ENCODE measurements around the gene RPS6KA2. TPM values are rescaled to one million over a fixed set of nuclear protein-coding genes. Genes with fewer than 3 reads are reported as not detected.
A peak's percentile ranks its signal among the peaks of the same experiment; 100 is the strongest.

Gene RPS6KA2
- total RNA-seq, 2 experiments from 2014 or later, result 18.9 to 19.1 TPM

DNA sequence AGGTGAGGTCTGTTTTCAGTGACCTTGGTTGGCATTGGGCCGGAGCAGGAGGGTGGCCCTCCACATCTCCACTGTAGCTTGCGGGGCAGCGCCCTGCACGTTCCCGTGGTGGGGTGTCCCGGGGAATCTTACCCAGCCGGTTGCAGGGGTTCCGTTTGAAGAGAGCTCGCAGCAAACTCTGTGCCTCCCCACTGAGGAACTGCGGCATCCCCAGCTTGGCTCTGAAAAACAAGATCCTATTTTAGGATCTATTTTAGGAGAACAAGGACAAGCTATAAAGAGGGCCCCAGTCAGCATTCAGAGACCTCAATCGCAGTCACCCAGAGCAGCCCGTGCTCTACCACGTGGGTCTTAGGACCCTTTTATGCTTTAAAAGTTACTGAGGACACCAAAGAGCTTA is 138.3 kb downstream of the RPS6KA2 start:
- Mint-ChIP-seq H3K27me3 (ENCODE audit: low read depth) (no peaks in the 10 kb centered on the region), H3K36me3 (ENCODE audit: low read depth) (peaks cover 14% of the 10 kb centered on the region), H3K4me1 (ENCODE audit: low read depth) (peaks cover 20% of the 10 kb centered on the region), H3K9me3 (no peaks in the 10 kb centered on the region), H3K27ac (peak overlapping the region; percentile 97), H3K4me3 (peak overlapping the region; percentile 76)
- intact Hi-C loops (cut with micrococcal nuclease), result loop anchor here (1.0 to 5.0 kb wide), 6 partner anchors 11 to 464 kb away; partner anchors contain the start of genes RAMACL and RPS6KA2
- no peak for DNase-seq
- CTCF ChIA-PET, result interaction anchor here (1.0 kb wide), 1 partner anchor 31 kb away, joined by 3 read pairs; no protein-coding TSS in a partner anchor

DNA sequence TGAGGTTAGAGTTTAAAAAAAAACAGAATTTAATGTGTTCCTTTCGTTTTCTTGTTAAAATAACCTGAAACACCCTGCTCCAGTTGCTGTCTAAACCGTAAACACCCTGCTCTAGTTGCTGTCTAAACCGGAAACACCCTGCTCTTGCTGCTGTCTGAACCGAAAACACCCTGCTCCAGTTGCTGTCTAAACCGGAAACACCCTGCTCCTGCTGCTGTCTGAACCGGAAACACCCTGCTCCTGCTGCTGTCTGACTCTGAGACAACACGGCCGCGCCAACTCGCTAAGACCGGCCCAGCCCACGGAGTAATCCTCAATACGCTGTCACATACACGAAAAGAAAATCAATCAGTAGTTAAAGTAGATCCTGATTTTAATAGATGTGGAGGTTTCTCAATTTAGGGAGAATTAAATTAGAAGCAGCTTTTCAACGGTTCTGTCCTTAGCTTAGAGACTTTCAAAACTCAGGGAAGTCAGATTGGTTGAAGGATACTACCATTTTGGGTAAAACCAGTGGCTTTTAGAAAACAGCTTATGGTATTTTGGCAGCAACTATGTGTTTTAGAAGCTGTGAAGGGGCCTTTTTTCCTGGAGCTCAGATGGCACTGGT is 138.9 kb downstream of the RPS6KA2 start:
- CTCF ChIA-PET, result interaction anchor here (1.0 kb wide), 1 partner anchor 31 kb away, joined by 3 read pairs; no protein-coding TSS in a partner anchor
- intact Hi-C loops (cut with micrococcal nuclease), result loop anchor here (1.0 to 5.0 kb wide), 6 partner anchors 11 to 464 kb away; partner anchors contain the start of genes RAMACL and RPS6KA2

DNA sequence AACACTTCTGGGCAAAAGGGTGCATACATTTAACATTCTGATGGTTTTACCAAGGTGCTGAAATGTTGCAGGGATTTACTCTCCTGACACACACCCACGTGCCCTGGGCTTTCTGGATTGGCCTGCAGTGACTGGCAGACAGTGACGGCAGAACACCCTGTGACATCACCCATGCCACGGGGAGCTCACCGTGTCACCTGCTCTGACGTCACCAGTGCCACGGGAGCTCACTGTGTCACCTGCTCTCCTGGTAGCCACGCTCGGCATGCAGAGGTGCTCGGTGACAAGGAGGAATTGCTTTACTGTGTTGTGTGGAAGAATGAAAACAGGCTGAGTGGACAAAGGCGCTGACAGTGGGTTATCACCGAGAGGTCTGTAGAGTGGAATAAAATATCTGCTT is 139.9 kb downstream of the RPS6KA2 start:
- Mint-ChIP-seq H3K36me3 (ENCODE audit: low read depth) (peaks cover 14% of the 10 kb centered on the region), H3K4me1 (ENCODE audit: low read depth) (peaks cover 20% of the 10 kb centered on the region), H3K4me3 (no peak overlapping the region), H3K27ac (peak overlapping the region; percentile 97), H3K9me3 (no peaks in the 10 kb centered on the region), H3K27me3 (ENCODE audit: low read depth) (no peaks in the 10 kb centered on the region)
- intact Hi-C loops (cut with micrococcal nuclease), result loop anchor here (5.0 kb wide), 2 partner anchors 100 to 465 kb away; partner anchors contain the start of gene RAMACL
- CTCF ChIA-PET, result no interaction called here
- no peak for DNase-seq

More for the DNA sequence above, 138.9 kb downstream of the RPS6KA2 start:
- Mint-ChIP-seq H3K27ac (peak overlapping the region; percentile 97), H3K36me3 (ENCODE audit: low read depth) (peaks cover 14% of the 10 kb centered on the region), H3K9me3 (no peaks in the 10 kb centered on the region), H3K27me3 (ENCODE audit: low read depth) (no peaks in the 10 kb centered on the region), H3K4me3 (peak overlapping the region; percentile 76), H3K4me1 (ENCODE audit: low read depth) (peaks cover 20% of the 10 kb centered on the region)
- DNase-seq, result peak; percentile 84

DNA sequence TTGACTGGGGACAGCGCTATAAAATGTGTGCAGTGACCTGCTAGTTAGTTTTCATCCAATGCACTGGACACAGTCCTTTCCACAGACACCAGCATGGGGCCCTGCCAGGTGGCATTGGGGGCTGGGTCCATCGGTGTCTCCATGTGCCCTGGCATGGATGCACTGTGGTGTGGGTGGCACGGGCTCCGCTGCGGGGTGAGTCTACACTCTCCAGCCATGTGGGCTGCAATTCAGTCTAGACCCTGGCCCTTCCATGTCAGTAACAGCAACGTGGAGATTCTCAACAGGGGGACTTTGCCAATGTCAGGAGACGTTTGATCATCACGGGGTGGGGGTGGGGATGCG is 140.5 kb downstream of the RPS6KA2 start:
- H3K27me3 Mint-ChIP-seq (ENCODE audit: low read depth), result no peaks in the 10 kb centered on the region
- intact Hi-C loops (cut with micrococcal nuclease), result loop anchor here (5.0 kb wide), 2 partner anchors 101 to 466 kb away; partner anchors contain the start of gene RAMACL
- peaks cover 14% of the 10 kb centered on the region for H3K36me3 Mint-ChIP-seq (ENCODE audit: low read depth)
- no peaks in the 10 kb centered on the region for H3K9me3 Mint-ChIP-seq
- peaks cover 20% of the 10 kb centered on the region for H3K4me1 Mint-ChIP-seq (ENCODE audit: low read depth)
- H3K27ac Mint-ChIP-seq, result no peak overlapping the region
- no peak for DNase-seq
- CTCF ChIA-PET, result no interaction called here
- H3K4me3 Mint-ChIP-seq, result no peak overlapping the region

DNA sequence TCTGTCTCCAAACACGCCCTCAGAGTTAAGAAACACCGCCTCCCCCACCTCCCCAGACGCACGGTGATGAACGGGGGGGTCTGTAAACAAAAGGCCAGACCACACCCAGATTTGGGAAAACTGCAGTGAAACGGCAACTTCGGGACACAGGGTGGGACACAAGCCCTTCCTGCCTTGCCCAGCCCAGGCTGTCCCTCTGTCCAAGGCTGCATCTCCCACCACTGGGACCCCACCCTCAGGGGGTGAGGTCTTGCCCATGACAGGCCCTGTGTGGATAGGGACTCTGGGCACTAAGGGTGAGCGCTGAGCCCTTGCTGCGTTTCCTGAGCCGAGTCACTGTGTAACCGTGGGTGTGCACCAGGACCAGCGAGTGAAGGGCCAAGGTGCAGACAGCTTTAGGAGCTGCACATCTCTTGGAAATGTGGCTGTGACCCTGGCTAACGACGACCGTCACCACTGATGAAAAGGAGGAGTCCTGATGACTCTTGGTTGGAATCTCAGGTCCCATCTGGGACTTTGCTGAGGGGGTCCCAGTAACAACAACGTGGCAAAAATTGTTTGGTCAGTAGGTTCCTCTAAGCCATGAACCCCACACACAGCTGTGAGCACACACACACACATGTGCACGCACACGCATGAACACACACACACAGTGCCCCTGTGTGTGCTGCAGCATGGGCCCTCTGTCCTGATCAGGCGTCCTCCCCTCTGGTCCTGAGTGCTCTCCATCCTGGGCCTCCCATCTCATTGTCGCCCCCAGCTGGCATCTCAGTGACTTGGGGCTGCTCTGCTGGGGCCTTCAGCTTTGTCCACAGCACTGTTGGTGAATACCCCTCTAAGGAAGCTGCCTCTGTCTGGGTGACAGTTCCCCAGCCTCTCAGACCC is 141.2 kb downstream of the RPS6KA2 start:
- CTCF ChIA-PET, result no interaction called here
- H3K36me3 Mint-ChIP-seq (ENCODE audit: low read depth), result peaks cover 14% of the 10 kb centered on the region
- intact Hi-C loops (cut with micrococcal nuclease), result loop anchor here (5.0 kb wide), 2 partner anchors 101 to 466 kb away; partner anchors contain the start of gene RAMACL
- H3K9me3 Mint-ChIP-seq, result no peaks in the 10 kb centered on the region
- peaks cover 20% of the 10 kb centered on the region for H3K4me1 Mint-ChIP-seq (ENCODE audit: low read depth)
- H3K27ac Mint-ChIP-seq, result no peak overlapping the region
- H3K4me3 Mint-ChIP-seq, result no peak overlapping the region
- DNase-seq, result no peak
- no peaks in the 10 kb centered on the region for H3K27me3 Mint-ChIP-seq (ENCODE audit: low read depth)

DNA sequence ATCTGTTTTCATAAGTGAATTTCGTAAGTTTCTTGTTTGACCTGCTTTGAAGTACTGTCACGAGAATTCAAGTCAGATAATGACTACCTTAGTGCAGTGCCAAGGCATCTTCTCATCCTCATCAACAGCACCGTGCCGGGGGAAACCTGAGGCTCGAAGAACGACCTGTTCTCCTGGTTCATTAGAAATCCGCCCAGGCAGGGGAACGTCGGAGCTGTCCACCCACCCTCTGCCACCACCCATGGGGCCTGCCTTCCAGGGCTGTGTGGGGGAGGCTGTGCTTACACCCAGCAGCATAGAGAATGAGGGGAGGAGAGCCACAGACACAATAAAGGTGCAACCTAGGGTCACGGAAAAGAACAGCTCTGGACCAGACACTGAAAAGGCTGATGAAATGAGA is 142.2 kb downstream of the RPS6KA2 start:
- CTCF ChIA-PET, result no interaction called here
- H3K36me3 Mint-ChIP-seq (ENCODE audit: low read depth), result peaks cover 14% of the 10 kb centered on the region
- intact Hi-C loops (cut with micrococcal nuclease), result loop anchor here (5.0 kb wide), 2 partner anchors 102 to 467 kb away; partner anchors contain the start of gene RAMACL
- H3K9me3 Mint-ChIP-seq, result no peaks in the 10 kb centered on the region
- DNase-seq, result no peak
- H3K27me3 Mint-ChIP-seq (ENCODE audit: low read depth), result no peaks in the 10 kb centered on the region
- no peak overlapping the region for H3K4me3 Mint-ChIP-seq
- peaks cover 20% of the 10 kb centered on the region for H3K4me1 Mint-ChIP-seq (ENCODE audit: low read depth)
- H3K27ac Mint-ChIP-seq, result no peak overlapping the region

DNA sequence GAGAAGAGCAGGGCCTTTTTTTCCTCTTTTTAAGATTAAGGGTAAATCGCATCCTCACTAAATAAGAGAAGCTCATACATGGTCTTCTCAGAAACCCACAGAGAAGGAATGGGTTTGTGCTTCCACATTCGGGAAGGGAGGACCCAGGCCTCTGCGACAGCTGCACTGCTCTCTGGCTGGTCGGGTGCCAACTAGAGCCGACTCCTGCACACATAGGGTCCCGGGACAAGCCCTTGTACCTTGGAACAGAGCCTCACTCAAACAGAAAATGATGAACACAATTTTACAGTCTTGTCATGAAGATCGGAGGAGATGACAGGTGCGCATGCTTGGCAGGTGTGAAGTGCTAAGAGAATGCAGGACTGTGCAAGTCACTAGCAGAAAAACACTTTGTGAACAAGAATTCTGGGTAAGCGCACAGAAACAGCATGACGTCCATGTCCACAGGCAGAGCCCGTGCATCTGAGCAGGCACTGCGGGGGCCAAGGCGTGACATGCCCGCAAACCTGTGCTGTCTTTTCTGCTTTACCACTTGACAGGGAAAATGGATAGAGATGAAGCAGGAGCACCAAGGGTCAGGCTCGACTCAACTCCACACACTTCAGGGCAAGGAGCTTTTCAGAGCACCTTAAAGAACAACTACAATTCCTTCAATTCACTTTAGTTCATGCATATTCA is 143.3 kb downstream of the RPS6KA2 start:
- Mint-ChIP-seq H3K27ac (no peak overlapping the region), H3K27me3 (ENCODE audit: low read depth) (no peaks in the 10 kb centered on the region), H3K36me3 (ENCODE audit: low read depth) (peaks cover 11% of the 10 kb centered on the region), H3K4me3 (no peak overlapping the region), H3K4me1 (ENCODE audit: low read depth) (peaks cover 18% of the 10 kb centered on the region), H3K9me3 (no peaks in the 10 kb centered on the region)
- CTCF ChIA-PET, result interaction anchor here (0.6 kb wide), 1 partner anchor 304 kb away, joined by 3 read pairs; no protein-coding TSS in a partner anchor
- no peak for DNase-seq
- intact Hi-C loops (cut with micrococcal nuclease), result no loop called here

DNA sequence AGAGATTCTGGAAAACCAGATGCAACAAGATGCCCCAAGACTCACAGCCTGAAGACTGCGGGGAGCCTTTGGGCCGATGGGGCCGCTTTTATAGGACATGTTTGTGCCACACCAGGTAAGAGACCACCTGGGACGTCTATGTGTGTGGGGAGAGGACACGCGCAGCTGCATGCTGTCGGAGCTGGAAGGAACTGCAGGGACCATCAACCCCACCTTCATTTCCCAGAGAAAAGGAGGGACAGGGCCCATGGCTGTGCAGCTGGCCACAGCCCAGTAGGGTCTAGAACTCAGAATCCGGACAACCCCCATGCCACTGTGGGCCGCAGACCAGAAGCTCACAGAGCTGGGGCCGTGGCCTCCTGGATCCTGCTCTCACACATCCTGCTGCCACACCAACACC is 144.0 kb downstream of the RPS6KA2 start:
- DNase-seq, result no peak
- CTCF ChIA-PET, result no interaction called here
- Mint-ChIP-seq H3K9me3 (no peaks in the 10 kb centered on the region), H3K27me3 (ENCODE audit: low read depth) (no peaks in the 10 kb centered on the region), H3K4me1 (ENCODE audit: low read depth) (peaks cover 12% of the 10 kb centered on the region), H3K27ac (no peak overlapping the region), H3K36me3 (ENCODE audit: low read depth) (peaks cover 8% of the 10 kb centered on the region), H3K4me3 (no peak overlapping the region)
- intact Hi-C loops (cut with micrococcal nuclease), result no loop called here

DNA sequence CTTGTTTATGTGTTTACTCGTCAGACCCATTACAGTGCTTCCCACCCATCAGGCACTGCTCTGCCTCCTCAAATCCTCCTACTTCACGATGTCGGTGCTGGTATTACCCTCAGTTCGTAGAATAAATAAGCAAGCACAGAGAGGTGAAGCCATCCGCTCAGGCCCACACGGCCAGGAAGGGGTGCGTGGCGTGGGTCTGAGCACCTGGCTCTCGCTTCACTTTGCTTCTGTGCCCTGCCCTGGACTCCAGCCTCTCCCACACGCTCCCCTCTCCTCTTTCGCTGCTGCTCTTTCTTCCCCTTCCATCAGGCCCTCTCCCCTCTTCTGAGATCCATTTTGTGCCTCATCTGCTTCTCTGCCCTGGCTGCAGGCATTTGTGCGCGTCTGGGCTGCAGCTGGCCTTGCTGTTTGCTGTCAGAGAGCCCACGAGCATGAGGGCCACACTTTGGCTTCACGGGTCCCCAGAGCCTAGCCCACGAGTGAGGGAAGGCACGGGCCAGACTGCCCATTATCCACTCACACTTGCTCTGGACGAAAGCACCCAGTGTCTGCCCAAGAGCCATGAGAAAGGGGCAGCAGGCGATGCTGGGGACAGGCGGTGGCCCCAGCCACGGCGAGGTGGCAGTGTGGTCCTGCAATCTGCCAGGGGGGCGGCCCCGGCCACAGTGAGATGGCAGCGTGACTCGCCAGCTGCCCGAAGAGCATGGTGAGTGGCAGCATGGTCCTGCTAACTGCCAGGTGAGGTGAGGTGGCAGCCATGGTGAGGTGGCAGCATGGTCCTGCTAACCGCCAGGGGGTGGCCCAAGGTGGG is 148.1 kb downstream of the RPS6KA2 start:
- DNase-seq, result no peak
- no peaks in the 10 kb centered on the region for H3K36me3 Mint-ChIP-seq (ENCODE audit: low read depth)
- intact Hi-C loops (cut with micrococcal nuclease), result no loop called here
- H3K4me1 Mint-ChIP-seq (ENCODE audit: low read depth), result no peaks in the 10 kb centered on the region
- CTCF ChIA-PET, result no interaction called here
- no peaks in the 10 kb centered on the region for H3K9me3 Mint-ChIP-seq
- no peak overlapping the region for H3K4me3 Mint-ChIP-seq
- no peak overlapping the region for H3K27ac Mint-ChIP-seq
- H3K27me3 Mint-ChIP-seq (ENCODE audit: low read depth), result no peaks in the 10 kb centered on the region

DNA sequence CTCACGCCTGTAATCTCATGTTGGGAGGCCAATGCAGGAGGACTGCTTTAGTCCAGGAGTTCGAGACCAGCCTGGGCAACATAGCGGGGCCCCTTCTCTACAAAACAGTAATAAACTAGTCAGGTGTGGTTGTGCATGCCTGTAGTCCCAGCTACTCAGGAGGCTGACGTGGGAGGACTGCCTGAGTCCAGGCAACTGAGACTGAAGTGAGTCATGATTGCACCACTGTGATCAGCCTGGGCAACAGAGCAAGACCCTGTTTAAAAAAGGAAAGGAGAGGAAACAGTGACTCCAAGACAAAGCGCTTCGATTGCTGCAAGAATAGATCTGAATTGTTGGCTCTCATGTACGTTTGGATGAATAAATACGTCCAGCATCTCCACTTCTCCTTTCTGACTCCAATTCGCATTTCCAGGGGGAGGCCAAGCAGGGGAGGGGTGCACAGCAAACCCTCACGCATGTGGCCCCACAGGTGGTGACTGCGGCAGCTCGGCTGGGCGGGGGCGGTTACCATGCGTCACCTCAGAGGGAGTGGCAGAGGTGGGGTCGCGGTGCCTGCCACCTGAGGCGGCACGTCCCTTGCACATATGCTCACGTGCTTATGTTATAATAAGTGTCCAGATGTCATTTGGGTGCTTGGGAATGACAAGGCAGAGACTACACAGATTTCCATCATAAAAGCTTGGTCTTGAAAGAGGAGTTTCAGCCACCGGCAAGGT is 149.2 kb downstream of the RPS6KA2 start:
- Mint-ChIP-seq H3K36me3 (ENCODE audit: low read depth) (no peaks in the 10 kb centered on the region), H3K9me3 (no peaks in the 10 kb centered on the region), H3K27ac (no peak overlapping the region), H3K4me3 (no peak overlapping the region), H3K4me1 (ENCODE audit: low read depth) (no peaks in the 10 kb centered on the region), H3K27me3 (ENCODE audit: low read depth) (no peaks in the 10 kb centered on the region)
- no peak for DNase-seq
- intact Hi-C loops (cut with micrococcal nuclease), result no loop called here
- CTCF ChIA-PET, result no interaction called here

DNA sequence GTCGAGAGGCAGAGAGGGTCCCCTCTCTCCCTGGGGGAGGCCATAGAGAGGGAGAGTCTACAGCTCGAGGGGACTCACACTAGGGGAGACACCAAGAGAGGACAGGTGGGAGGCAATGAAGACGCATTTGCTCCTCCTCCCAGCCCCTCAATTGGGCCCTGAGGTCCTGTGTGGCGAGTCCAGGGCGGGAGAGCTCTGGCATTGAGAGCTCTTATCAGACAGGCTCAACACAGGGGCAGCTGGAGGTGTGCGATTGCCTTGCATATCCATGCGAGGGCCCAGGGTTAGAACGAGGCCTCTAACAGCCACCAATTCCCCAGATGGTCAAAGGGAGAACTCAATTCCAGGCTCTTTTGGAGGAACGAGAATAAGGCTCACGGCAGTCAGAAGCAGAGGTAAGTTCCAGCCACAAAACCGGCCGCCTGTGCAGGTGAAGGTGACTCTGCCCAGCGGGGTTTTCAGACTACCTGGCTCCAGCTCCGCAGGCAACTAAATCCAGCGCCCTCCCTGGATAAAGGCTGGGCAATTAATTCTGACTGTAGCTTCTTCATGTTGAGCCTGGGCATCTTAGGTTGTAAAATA is 150.3 kb downstream of the RPS6KA2 start:
- Mint-ChIP-seq H3K9me3 (no peaks in the 10 kb centered on the region), H3K36me3 (ENCODE audit: low read depth) (no peaks in the 10 kb centered on the region), H3K4me3 (no peak overlapping the region), H3K27me3 (ENCODE audit: low read depth) (no peaks in the 10 kb centered on the region), H3K4me1 (ENCODE audit: low read depth) (no peaks in the 10 kb centered on the region), H3K27ac (no peak overlapping the region)
- DNase-seq, result no peak
- intact Hi-C loops (cut with micrococcal nuclease), result no loop called here
- CTCF ChIA-PET, result interaction anchor here (0.8 to 1.4 kb wide), 2 partner anchors 20 to 77 kb away, joined by 3 read pairs; no protein-coding TSS in a partner anchor

Data from activated naive CD4-positive, alpha-beta T cell treated with anti-CD3 and anti-CD28 coated beads for 36 hours (primary cell).